ENCODE data around the gene MINDY3.

The MINDY3 gene

DNA sequence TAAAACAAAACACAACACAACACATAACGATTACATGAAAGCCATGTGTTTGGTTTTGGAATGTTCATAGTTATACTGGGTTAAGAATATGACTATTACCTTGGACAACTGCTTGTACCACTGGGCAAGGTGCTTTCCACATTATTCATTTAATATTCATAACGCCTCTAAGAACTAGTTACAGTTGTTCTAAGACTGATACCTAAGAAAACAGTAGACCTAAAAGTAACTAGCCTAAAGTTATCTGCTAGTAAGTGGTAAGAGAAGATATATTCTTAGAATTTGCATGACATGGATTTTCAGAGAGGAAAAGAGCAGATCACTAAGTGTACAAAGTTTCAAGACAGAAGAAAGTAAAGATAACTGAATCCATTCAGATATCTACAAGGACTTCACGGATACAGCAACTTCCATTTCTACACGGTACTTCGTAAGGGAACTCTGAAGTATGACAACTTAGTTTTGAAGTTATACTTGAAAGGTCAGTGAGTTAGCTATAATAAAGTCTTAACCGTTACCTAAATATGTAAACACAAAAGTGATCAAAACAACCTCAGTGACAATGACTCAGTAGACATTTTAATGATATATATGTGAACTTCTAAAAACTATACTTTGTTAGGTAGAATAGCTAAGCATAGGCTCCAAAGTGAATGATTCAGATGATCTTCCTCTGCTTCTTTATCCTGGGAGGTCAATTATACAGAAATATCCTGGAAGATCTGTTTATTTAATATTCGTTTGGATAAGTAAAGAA, 65.1 kb downstream of the MINDY3 start:
- no peak overlapping the region for H3K27ac Mint-ChIP-seq
- TF ChIP-seq, protein P1, sequence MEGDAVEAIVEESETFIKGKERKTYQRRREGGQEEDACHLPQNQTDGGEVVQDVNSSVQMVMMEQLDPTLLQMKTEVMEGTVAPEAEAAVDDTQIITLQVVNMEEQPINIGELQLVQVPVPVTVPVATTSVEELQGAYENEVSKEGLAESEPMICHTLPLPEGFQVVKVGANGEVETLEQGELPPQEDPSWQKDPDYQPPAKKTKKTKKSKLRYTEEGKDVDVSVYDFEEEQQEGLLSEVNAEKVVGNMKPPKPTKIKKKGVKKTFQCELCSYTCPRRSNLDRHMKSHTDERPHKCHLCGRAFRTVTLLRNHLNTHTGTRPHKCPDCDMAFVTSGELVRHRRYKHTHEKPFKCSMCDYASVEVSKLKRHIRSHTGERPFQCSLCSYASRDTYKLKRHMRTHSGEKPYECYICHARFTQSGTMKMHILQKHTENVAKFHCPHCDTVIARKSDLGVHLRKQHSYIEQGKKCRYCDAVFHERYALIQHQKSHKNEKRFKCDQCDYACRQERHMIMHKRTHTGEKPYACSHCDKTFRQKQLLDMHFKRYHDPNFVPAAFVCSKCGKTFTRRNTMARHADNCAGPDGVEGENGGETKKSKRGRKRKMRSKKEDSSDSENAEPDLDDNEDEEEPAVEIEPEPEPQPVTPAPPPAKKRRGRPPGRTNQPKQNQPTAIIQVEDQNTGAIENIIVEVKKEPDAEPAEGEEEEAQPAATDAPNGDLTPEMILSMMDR (IDR thresholded peaks at IDR 0.05; ENCODE audit: unreplicated experiment in 3 of 3): no peak
- H3K9me3 Mint-ChIP-seq: peaks cover 3% of the 10 kb centered on the region
- peaks cover 6% of the 10 kb centered on the region for H3K4me1 Mint-ChIP-seq
- no peak overlapping the region for H3K4me3 Mint-ChIP-seq
- H3K36me3 Mint-ChIP-seq (ENCODE audit: low read depth): peaks cover 22% of the 10 kb centered on the region
- no peaks in the 10 kb centered on the region for H3K27me3 Mint-ChIP-seq (ENCODE audit: low read depth)

DNA sequence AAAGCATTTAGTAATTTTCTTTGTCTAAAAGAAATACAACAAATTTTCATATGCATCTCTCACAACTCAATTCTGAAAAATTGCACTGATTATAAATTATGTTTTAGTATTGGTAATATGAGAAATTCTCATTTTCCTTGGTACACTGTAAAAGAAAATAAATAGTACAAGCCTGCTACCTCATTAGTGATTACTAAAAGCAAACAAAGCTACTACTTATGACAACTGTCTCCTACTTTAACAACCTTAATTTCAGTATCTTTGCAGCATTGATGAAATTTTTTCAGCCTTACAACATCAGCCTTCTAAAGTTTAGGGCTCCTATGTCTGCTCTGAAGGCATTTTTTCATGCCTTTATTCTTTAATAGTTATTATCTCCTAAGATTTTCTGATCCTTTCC, 65.7 kb downstream of the MINDY3 start:
- H3K27ac Mint-ChIP-seq: no peak overlapping the region
- H3K27me3 Mint-ChIP-seq (ENCODE audit: low read depth): no peaks in the 10 kb centered on the region
- peaks cover 6% of the 10 kb centered on the region for H3K4me1 Mint-ChIP-seq
- H3K4me3 Mint-ChIP-seq: no peak overlapping the region
- TF ChIP-seq, protein P1 (IDR thresholded peaks at IDR 0.05; ENCODE audit: unreplicated experiment in 3 of 3): no peak
- H3K36me3 Mint-ChIP-seq (ENCODE audit: low read depth): peaks cover 20% of the 10 kb centered on the region
- H3K9me3 Mint-ChIP-seq: peaks cover 3% of the 10 kb centered on the region

DNA sequence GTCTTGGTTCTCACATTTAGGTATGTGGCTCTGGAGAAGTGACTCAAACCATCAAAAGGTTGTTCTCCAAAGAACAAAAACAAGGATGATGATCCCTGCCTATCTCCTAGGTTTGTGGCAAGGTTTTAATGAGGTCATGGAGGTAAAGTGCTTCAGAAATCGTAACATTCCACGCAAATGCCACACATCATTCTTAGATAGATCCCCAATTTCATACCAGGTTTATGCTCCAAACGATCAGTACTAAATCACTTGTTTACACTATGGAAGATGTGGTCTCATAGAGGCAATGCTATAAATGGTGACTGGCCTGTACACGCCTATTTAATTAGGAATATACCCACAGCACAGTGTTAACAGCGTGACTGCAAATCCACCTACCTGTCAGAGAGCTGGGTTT, 66.6 kb downstream of the MINDY3 start:
- TF ChIP-seq, protein P1 (IDR thresholded peaks at IDR 0.05; ENCODE audit: unreplicated experiment in 3 of 3): no peak
- H3K27ac Mint-ChIP-seq: no peak overlapping the region
- H3K27me3 Mint-ChIP-seq (ENCODE audit: low read depth): no peaks in the 10 kb centered on the region
- H3K36me3 Mint-ChIP-seq (ENCODE audit: low read depth): peaks cover 21% of the 10 kb centered on the region
- H3K4me3 Mint-ChIP-seq: no peak overlapping the region
- peaks cover 6% of the 10 kb centered on the region for H3K4me1 Mint-ChIP-seq
- no peaks in the 10 kb centered on the region for H3K9me3 Mint-ChIP-seq

DNA sequence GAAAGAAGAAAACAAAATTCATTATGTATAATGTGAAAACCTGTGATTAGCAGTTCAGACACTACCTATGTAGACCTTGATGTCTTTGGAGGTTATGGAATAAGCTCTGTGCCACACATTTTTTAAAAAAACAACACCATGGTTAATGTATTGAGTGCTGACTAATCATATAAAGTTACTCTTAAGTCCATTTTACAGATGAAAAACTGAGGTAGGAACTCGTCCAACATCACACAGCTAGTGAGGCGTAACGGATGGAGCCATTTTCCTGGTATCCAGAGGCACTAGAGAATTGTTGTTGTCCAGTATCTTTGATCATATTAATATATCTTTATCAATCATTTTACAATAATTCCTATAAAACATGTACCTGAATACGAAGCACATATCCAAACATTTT, 67.5 kb downstream of the MINDY3 start:
- H3K9me3 Mint-ChIP-seq: no peaks in the 10 kb centered on the region
- peaks cover 6% of the 10 kb centered on the region for H3K4me1 Mint-ChIP-seq
- peaks cover 28% of the 10 kb centered on the region for H3K36me3 Mint-ChIP-seq (ENCODE audit: low read depth)
- no peak overlapping the region for H3K4me3 Mint-ChIP-seq
- H3K27ac Mint-ChIP-seq: no peak overlapping the region
- no peaks in the 10 kb centered on the region for H3K27me3 Mint-ChIP-seq (ENCODE audit: low read depth)
- TF ChIP-seq, protein P1 (IDR thresholded peaks at IDR 0.05; ENCODE audit: unreplicated experiment in 3 of 3): no peak

DNA sequence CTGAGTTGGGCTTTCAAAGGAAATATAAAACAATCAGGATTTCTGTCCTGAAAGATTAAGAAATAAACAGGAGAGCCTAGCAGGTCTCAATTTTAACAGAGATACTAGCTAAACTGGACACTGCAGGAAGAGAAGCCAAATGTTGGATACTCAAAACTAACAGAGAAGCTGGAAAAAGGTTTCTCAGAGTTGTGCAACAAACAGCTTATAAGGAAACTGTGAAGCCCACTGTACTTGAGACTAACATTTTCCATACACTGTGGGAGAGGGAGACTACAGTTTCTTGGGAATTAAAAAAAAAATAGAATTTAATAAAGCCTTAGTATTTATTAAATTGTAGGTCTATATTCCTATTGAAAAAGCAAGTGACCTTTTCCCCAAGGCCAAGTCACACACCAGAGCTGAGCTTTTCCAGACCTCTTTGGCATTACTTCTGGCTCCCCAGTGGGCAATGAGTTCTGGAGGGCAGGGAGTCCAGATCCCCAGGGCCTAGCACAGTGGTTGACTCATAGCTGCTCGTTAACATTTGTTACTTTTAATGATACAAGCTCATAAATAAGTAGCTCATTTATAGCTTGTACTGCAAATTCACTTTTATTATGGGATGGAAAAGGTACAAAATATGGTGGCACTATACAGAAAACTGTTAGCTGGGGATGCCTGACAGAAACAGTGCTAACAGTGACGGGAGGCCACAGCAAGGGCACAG, 68.3 kb downstream of the MINDY3 start:
- no peak overlapping the region for H3K4me3 Mint-ChIP-seq
- no peaks in the 10 kb centered on the region for H3K9me3 Mint-ChIP-seq
- peak overlapping the region; percentile 4 to 39 (median 13) for H3K27ac Mint-ChIP-seq
- TF ChIP-seq, protein P1 (IDR thresholded peaks at IDR 0.05; ENCODE audit: unreplicated experiment in 3 of 3): no peak
- no peaks in the 10 kb centered on the region for H3K27me3 Mint-ChIP-seq (ENCODE audit: low read depth)
- peaks cover 6% of the 10 kb centered on the region for H3K4me1 Mint-ChIP-seq
- H3K36me3 Mint-ChIP-seq (ENCODE audit: low read depth): peaks cover 35% of the 10 kb centered on the region

All from nephron (organoid).